Measurements from ENCODE around the gene PLXDC2.

The PLXDC2 gene

GRCh38 chr10:20073167-20073566 is 256.9 kb downstream of the PLXDC2 start:
- DNase-seq = no peak

- DNase-seq = no peak
These were observed 259.5 kb downstream of the PLXDC2 start for GRCh38 chr10:20075713-20076112.

GRCh38 chr10:20084451-20084850 is 268.2 kb downstream of the PLXDC2 start:
- no peak for DNase-seq

- peak; percentile 28 for DNase-seq
These were observed 268.9 kb downstream of the PLXDC2 start for GRCh38 chr10:20085115-20085514.

- DNase-seq = no peak
These were observed 271.1 kb downstream of the PLXDC2 start for GRCh38 chr10:20087353-20087752.

GRCh38 chr10:20088061-20088701 is 271.9 kb downstream of the PLXDC2 start:
- DNase-seq = no peak

- no peak for DNase-seq
These were observed 273.6 kb downstream of the PLXDC2 start for GRCh38 chr10:20089879-20090278.

- no peak for DNase-seq
These were observed 274.6 kb downstream of the PLXDC2 start for GRCh38 chr10:20090831-20091230.

GRCh38 chr10:20091698-20092097 is 275.5 kb downstream of the PLXDC2 start:
- no peak for DNase-seq

GRCh38 chr10:20093600-20093999 is 277.4 kb downstream of the PLXDC2 start:
- no peak for DNase-seq

- no peak for DNase-seq
These were observed 278.2 kb downstream of the PLXDC2 start for GRCh38 chr10:20094226-20094976.

GRCh38 chr10:20100171-20100570 is 283.9 kb downstream of the PLXDC2 start:
- no peak for DNase-seq

GRCh38 chr10:20105236-20105635 is 289.0 kb downstream of the PLXDC2 start:
- DNase-seq = no peak

- no peak for DNase-seq
These were observed 289.7 kb downstream of the PLXDC2 start for GRCh38 chr10:20105931-20106330.

GRCh38 chr10:20108021-20108420 is 291.8 kb downstream of the PLXDC2 start:
- no peak for DNase-seq

GRCh38 chr10:20109613-20110012 is 293.4 kb downstream of the PLXDC2 start:
- DNase-seq = no peak

GRCh38 chr10:20110125-20111100 is 294.2 kb downstream of the PLXDC2 start:
- no peak for DNase-seq

- no peak for DNase-seq
These were observed 297.9 kb downstream of the PLXDC2 start for GRCh38 chr10:20114179-20114578.

- no peak for DNase-seq
These were observed 299.7 kb downstream of the PLXDC2 start for GRCh38 chr10:20115894-20116293.

- DNase-seq = no peak
These were observed 301.2 kb downstream of the PLXDC2 start for GRCh38 chr10:20117471-20117870.

- no peak for DNase-seq
These were observed 301.9 kb downstream of the PLXDC2 start for GRCh38 chr10:20118119-20118518.

GRCh38 chr10:20128811-20129210 is 312.6 kb downstream of the PLXDC2 start:
- no peak for DNase-seq

GRCh38 chr10:20132816-20133215 is 316.6 kb downstream of the PLXDC2 start:
- DNase-seq = no peak
